Epithelial cell of esophagus (primary cell): Measurements from ENCODE around the gene GSTP1.
"Not testable (repeated sequence)": the region's sequence is repeated elsewhere in the genome, so short reads cannot be mapped to it uniquely, and the experiment has no call there.

Experiments used
- DNase-seq: peaks from one replicate; pipeline ENCODE4 v3.0.0; 2010; ENCODE audit warnings: low read depth
- H3K4me3 ChIP-seq: 2 replicates; pipeline ENCODE4 v1.5.1; 2011; ENCODE audit warnings: mild to moderate bottlenecking, low read length, control low read depth
- CTCF ChIP-seq: IDR thresholded peaks from 2 replicates; pipeline ENCODE4 v1.5.1; 2011; ENCODE audit warnings: low read depth, mild to moderate bottlenecking, low read length, control low read depth, inconsistent platforms; ENCODE audit not compliant: insufficient read depth; ENCODE audit errors: missing control alignments

Gene GSTP1

GRCh38 chr11:67588136-67588503, 4.5 kb downstream of the GSTP1 start:
- TF ChIP-seq CTCF: no peak
- no peak overlapping the region for H3K4me3 ChIP-seq
- no peak for DNase-seq

- not testable (repeated sequence) for DNase-seq, H3K4me3 ChIP-seq
These were observed 5.3 kb downstream of the GSTP1 start for GRCh38 chr11:67588899-67589415.

- no peak overlapping the region for H3K4me3 ChIP-seq
- peak; percentile 29 for DNase-seq
- TF ChIP-seq CTCF: no peak
These were observed 9.4 kb downstream of the GSTP1 start for GRCh38 chr11:67592880-67593564.

GRCh38 chr11:67593565-67593905, 9.9 kb downstream of the GSTP1 start:
- DNase-seq: no peak
- no peak for TF ChIP-seq CTCF
- H3K4me3 ChIP-seq: no peak overlapping the region

- TF ChIP-seq CTCF: no peak
- no peak for DNase-seq
- H3K4me3 ChIP-seq: no peak overlapping the region
These were observed 10.9 kb downstream of the GSTP1 start for GRCh38 chr11:67594480-67594879.

- H3K4me3 ChIP-seq: no peak overlapping the region
- TF ChIP-seq CTCF: no peak
- no peak for DNase-seq
These were observed 13.2 kb downstream of the GSTP1 start for GRCh38 chr11:67596753-67597300.

- H3K4me3 ChIP-seq, DNase-seq: not testable (repeated sequence)
These were observed 13.8 kb downstream of the GSTP1 start for GRCh38 chr11:67597458-67597857.

GRCh38 chr11:67597963-67598362, 14.4 kb downstream of the GSTP1 start:
- H3K4me3 ChIP-seq, DNase-seq: not testable (repeated sequence)
